Immature natural killer cell (primary cell): ENCODE measurements around the gene BRIP1. TPM values are rescaled to one million over a fixed set of nuclear protein-coding genes. Genes with fewer than 3 reads are reported as not detected.
A peak's percentile ranks its signal among the peaks of the same experiment; 100 is the strongest.
"Not testable (repeated sequence)": the region's sequence is repeated elsewhere in the genome, so short reads cannot be mapped to it uniquely, and the experiment has no call there.

Source experiments
- DNase-seq, 3 donors: peaks; one replicate each; pipeline ENCODE4 v3.0.0; 2022; ENCODE audit warnings: mixed read lengths in 1 of 3
- H3K27ac Mint-ChIP-seq, 6 donors: one replicate each; pipeline ENCODE4 v1.8.0; 2020; ENCODE audit warnings: mixed read lengths in 6 of 6, mild to moderate bottlenecking in 5 of 6, inconsistent platforms in 4 of 6, moderate library complexity in 3 of 6
- H3K27me3 Mint-ChIP-seq, 3 donors: one replicate each; pipeline ENCODE4 v1.8.0; 2020 to 2021; ENCODE audit warnings: low read depth in 3 of 3, mild to moderate bottlenecking in 3 of 3, mixed read lengths in 3 of 3, moderate library complexity in 3 of 3, inconsistent platforms in 1 of 3
- H3K36me3 Mint-ChIP-seq, 3 donors: one replicate each; pipeline ENCODE4 v1.8.0; 2020; ENCODE audit warnings: mixed read lengths in 3 of 3, inconsistent platforms in 2 of 3, mild to moderate bottlenecking in 2 of 3
- H3K4me1 Mint-ChIP-seq, 2 donors: one replicate each; pipeline ENCODE4 v1.8.0; 2020; ENCODE audit warnings: inconsistent platforms in 2 of 2, mild to moderate bottlenecking in 2 of 2, mixed read lengths in 2 of 2, moderate library complexity in 1 of 2
- H3K4me3 Mint-ChIP-seq, 5 donors: one replicate each; pipeline ENCODE4 v1.8.0; 2020; ENCODE audit warnings: mild to moderate bottlenecking in 5 of 5, mixed read lengths in 5 of 5, inconsistent platforms in 3 of 5, moderate library complexity in 3 of 5
- H3K9me3 Mint-ChIP-seq, 6 donors: one replicate each; pipeline ENCODE4 v1.8.0; 2020; ENCODE audit warnings: mild to moderate bottlenecking in 6 of 6, mixed read lengths in 6 of 6, inconsistent platforms in 4 of 6, moderate library complexity in 3 of 6
- polyA plus RNA-seq, 3 donors: library from polyadenylated mRNA; unstranded; fragments of 300-500 nt; fragmentation: Illumina TruSeq; gene quantifications; one replicate each; pipeline ENCODE4 v1.2.3, GENCODE V29; 2021

The BRIP1 gene
- polyA plus RNA-seq, 3 donors from 2014 or later: 0.68 to 2.4 (median 0.72) TPM

GRCh38 chr17:61670691-61671090, 192.6 kb downstream of the BRIP1 start:
- H3K4me3 Mint-ChIP-seq: no peak overlapping the region
- H3K4me1 Mint-ChIP-seq: no peaks in the 10 kb centered on the region
- H3K27me3 Mint-ChIP-seq: peaks cover 0 to 6% (median 4%) of the 10 kb centered on the region in 3 donors

DNA sequence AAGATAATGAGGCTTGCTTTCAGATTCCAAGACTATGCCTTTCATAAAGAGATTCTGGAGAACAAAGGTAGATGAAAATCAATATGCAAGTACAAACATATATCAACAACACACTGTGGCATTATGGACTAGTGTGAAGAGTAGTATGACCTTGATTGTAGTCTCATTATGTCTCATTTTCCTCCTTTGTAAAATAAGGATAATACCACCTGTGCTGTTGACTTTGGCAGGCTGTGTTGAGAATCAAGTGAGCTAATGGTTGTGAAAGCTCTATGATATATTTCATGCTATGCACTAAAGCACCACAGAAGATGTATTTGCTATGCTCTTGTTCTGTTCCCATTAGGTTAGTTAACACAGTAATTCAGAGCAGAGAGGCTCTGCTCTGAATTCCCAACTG, 193.8 kb downstream of the BRIP1 start:
- H3K27me3 Mint-ChIP-seq: peaks cover 0 to 7% (median 7%) of the 10 kb centered on the region in 3 donors
- peaks cover 0 to 5% (median 0%) of the 10 kb centered on the region in 6 donors for H3K9me3 Mint-ChIP-seq
- H3K4me3 Mint-ChIP-seq: no peak overlapping the region
- no peaks in the 10 kb centered on the region for H3K4me1 Mint-ChIP-seq
- no peaks in the 10 kb centered on the region for H3K36me3 Mint-ChIP-seq
- no peak for DNase-seq
- no peak overlapping the region for H3K27ac Mint-ChIP-seq

More at GRCh38 chr17:61670691-61671090, 192.6 kb downstream of the BRIP1 start:
- peaks cover 0 to 6% (median 0%) of the 10 kb centered on the region in 6 donors for H3K9me3 Mint-ChIP-seq
- DNase-seq: no peak
- no peak overlapping the region for H3K27ac Mint-ChIP-seq
- H3K36me3 Mint-ChIP-seq: no peaks in the 10 kb centered on the region

DNA sequence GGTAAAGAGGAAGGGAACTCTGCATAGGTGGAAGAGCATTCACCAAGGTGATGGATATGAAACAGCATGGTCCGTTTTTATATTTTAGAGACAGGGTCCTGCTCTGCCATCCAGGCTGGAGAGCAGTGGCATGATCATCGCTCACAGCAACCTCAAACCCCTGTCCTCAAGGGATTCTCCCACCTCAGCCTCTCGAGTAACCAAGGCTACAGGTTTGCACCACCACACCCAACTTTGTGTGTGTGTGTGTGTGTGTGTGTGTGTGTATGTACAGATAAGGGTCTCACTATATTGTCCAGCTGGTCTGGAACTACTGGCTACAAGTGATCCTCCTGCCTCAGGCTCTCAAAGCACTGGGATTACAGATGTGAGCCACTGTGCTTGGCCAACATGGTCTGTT, 194.8 kb downstream of the BRIP1 start:
- H3K4me1 Mint-ChIP-seq: no peaks in the 10 kb centered on the region
- no peak overlapping the region for H3K27ac Mint-ChIP-seq
- no peak for DNase-seq
- no peak overlapping the region for H3K4me3 Mint-ChIP-seq
- H3K27me3 Mint-ChIP-seq: peaks cover 1 to 10% (median 9%) of the 10 kb centered on the region in 3 donors
- H3K9me3 Mint-ChIP-seq: no peaks in the 10 kb centered on the region
- no peaks in the 10 kb centered on the region for H3K36me3 Mint-ChIP-seq

- not testable (repeated sequence) for DNase-seq, H3K9me3 Mint-ChIP-seq, H3K27me3 Mint-ChIP-seq, H3K4me1 Mint-ChIP-seq, H3K27ac Mint-ChIP-seq, H3K36me3 Mint-ChIP-seq, H3K4me3 Mint-ChIP-seq
These were observed 196.8 kb downstream of the BRIP1 start for GRCh38 chr17:61666406-61667088.

DNA sequence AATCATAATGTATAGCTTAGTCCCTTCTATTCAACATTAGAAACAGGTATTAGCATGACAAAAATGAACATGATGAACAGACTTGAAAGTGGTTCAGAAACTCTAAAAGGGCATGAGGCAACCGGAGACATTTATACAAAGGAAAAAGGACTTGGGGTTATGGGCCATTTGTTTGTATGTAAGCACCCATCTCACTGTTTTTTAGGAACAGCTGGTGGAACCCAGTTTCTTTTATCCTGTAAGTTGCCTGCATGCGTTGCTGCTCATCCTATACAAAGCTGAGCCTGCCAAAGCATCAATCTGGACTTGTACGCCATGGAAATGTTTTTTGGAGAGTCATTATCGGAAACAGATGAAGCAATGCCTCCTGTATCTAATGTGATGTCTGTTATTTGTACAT, 200.0 kb downstream of the BRIP1 start:
- H3K4me3 Mint-ChIP-seq: no peak overlapping the region
- no peak for DNase-seq
- H3K36me3 Mint-ChIP-seq: no peaks in the 10 kb centered on the region
- peaks cover 1 to 14% (median 6%) of the 10 kb centered on the region in 3 donors for H3K27me3 Mint-ChIP-seq
- no peaks in the 10 kb centered on the region for H3K9me3 Mint-ChIP-seq
- H3K4me1 Mint-ChIP-seq: no peaks in the 10 kb centered on the region
- no peak overlapping the region for H3K27ac Mint-ChIP-seq

- no peaks in the 10 kb centered on the region for H3K4me1 Mint-ChIP-seq
These were observed 200.6 kb downstream of the BRIP1 start for GRCh38 chr17:61662741-61663140.

GRCh38 chr17:61662186-61662585, 201.1 kb downstream of the BRIP1 start:
- Mint-ChIP-seq H3K4me3 (no peak overlapping the region), H3K27ac (no peak overlapping the region), H3K27me3 (peaks cover 1 to 14% (median 6%) of the 10 kb centered on the region in 3 donors), H3K36me3 (no peaks in the 10 kb centered on the region), H3K4me1 (no peaks in the 10 kb centered on the region), H3K9me3 (no peaks in the 10 kb centered on the region)
- no peak for DNase-seq

More at GRCh38 chr17:61662741-61663140, 200.6 kb downstream of the BRIP1 start:
- Mint-ChIP-seq H3K4me3 (no peak overlapping the region), H3K27ac (no peak overlapping the region), H3K36me3 (no peaks in the 10 kb centered on the region), H3K9me3 (no peaks in the 10 kb centered on the region), H3K27me3 (peaks cover 1 to 14% (median 6%) of the 10 kb centered on the region in 3 donors)
- no peak for DNase-seq

DNA sequence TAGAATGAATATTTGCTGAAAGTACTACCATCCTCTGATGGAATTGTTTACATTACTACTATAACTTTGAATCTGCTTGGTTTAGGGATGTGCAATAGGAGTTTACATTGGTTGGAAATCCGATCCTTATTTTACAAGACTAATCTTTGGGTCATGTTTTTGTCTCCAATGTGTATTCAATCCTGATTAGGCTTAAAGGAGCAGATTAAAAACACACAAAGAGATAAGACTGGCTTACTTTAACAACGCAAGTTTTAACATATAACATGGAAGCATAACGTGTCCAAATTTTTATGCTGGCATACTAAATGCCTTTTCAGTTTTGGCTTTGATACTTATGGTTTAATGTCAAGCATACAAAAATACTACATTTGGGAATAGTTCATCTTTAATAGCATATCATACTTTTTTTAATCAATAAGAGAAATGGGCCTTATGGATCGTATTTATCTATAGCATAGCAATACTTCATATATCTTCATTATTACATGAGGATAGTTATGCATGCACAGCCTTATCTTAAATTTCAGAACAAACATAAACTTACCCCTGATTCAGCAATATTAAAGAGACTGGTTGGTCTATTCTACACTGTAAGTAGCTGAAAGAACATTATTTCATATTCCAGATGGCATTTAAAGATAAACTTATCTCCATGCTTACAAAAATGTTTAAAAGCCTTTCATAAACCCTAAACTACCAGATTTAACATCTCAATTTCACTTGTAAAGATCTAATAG, 202.4 kb downstream of the BRIP1 start:
- Mint-ChIP-seq H3K27me3 (peaks cover 1 to 14% (median 4%) of the 10 kb centered on the region in 3 donors), H3K9me3 (no peaks in the 10 kb centered on the region), H3K4me3 (no peak overlapping the region), H3K36me3 (no peaks in the 10 kb centered on the region), H3K27ac (no peak overlapping the region), H3K4me1 (no peaks in the 10 kb centered on the region)
- DNase-seq: no peak

DNA sequence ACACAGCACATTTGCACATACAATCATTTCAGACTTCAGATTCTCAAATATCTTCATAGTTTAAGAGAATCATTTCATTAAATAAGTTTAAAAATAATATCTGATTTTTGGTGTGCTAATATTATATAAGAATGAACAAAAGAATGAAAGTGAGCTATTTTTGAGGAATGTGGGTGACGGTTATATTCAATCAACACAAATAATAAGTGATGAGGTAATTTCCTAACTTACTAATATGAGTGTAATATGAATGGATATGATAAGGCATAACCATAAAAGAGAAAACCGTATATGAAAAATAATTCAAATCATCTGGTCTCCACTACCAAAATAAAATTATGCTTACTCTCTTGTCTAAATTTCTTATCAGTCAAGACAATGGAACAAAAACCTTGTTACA, 203.9 kb downstream of the BRIP1 start:
- Mint-ChIP-seq H3K27me3 (peaks cover 1 to 10% (median 2%) of the 10 kb centered on the region in 3 donors), H3K4me1 (no peaks in the 10 kb centered on the region), H3K9me3 (no peaks in the 10 kb centered on the region), H3K4me3 (no peak overlapping the region), H3K27ac (no peak overlapping the region), H3K36me3 (no peaks in the 10 kb centered on the region)
- DNase-seq: no peak

DNA sequence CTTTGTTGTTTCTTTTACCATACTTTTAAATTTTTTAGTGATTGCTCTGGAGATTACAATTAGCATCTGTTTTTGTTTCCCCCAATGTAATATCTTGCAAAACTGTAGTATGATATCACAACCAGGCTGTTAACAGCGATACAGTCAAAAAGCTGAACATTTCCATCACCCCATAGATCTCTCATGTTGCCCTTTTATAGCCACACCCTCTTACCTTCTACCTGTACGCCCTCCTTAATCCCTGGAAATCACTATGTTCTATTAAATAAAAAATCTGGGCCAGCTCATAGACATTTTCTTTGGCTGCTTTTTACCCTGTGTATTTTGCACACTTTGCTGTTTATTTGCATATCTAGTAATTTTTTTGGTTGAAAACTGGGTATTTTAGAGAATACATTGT, 205.1 kb downstream of the BRIP1 start:
- DNase-seq: no peak
- Mint-ChIP-seq H3K4me1 (no peaks in the 10 kb centered on the region), H3K4me3 (no peak overlapping the region), H3K27ac (no peak overlapping the region), H3K27me3 (peaks cover 0 to 6% (median 3%) of the 10 kb centered on the region in 3 donors), H3K36me3 (no peaks in the 10 kb centered on the region), H3K9me3 (no peaks in the 10 kb centered on the region)

GRCh38 chr17:61657338-61657737, 206.0 kb downstream of the BRIP1 start:
- H3K9me3 Mint-ChIP-seq: peaks cover 0 to 4% (median 0%) of the 10 kb centered on the region in 6 donors
- DNase-seq: no peak
- no peak overlapping the region for H3K4me3 Mint-ChIP-seq
- no peak overlapping the region for H3K27ac Mint-ChIP-seq
- H3K27me3 Mint-ChIP-seq: peaks cover 0 to 5% (median 4%) of the 10 kb centered on the region in 3 donors
- no peaks in the 10 kb centered on the region for H3K36me3 Mint-ChIP-seq
- no peaks in the 10 kb centered on the region for H3K4me1 Mint-ChIP-seq

GRCh38 chr17:61656721-61657217, 206.6 kb downstream of the BRIP1 start:
- no peak overlapping the region for H3K4me3 Mint-ChIP-seq
- peaks cover 0 to 6% (median 5%) of the 10 kb centered on the region in 3 donors for H3K27me3 Mint-ChIP-seq
- DNase-seq: no peak
- H3K36me3 Mint-ChIP-seq: no peaks in the 10 kb centered on the region
- H3K4me1 Mint-ChIP-seq: no peaks in the 10 kb centered on the region
- peaks cover 0 to 4% (median 0%) of the 10 kb centered on the region in 6 donors for H3K9me3 Mint-ChIP-seq
- peak overlapping the region in 1 of 6 donors; percentile 31 for H3K27ac Mint-ChIP-seq

GRCh38 chr17:61650749-61651148, 212.6 kb downstream of the BRIP1 start:
- Mint-ChIP-seq H3K36me3 (peaks cover 0 to 6% (median 0%) of the 10 kb centered on the region in 3 donors), H3K27ac (no peak overlapping the region), H3K9me3 (peaks cover 0 to 9% (median 5%) of the 10 kb centered on the region in 6 donors), H3K4me3 (no peak overlapping the region), H3K27me3 (peaks cover 3 to 14% (median 7%) of the 10 kb centered on the region in 3 donors), H3K4me1 (no peaks in the 10 kb centered on the region)
- DNase-seq: no peak

- no peak for DNase-seq
- Mint-ChIP-seq H3K36me3 (peaks cover 0 to 6% (median 0%) of the 10 kb centered on the region in 3 donors), H3K4me3 (no peak overlapping the region), H3K9me3 (peaks cover 0 to 9% (median 5%) of the 10 kb centered on the region in 6 donors), H3K27ac (no peak overlapping the region), H3K4me1 (no peaks in the 10 kb centered on the region), H3K27me3 (peaks cover 8 to 14% (median 8%) of the 10 kb centered on the region in 3 donors)
These were observed 214.7 kb downstream of the BRIP1 start for GRCh38 chr17:61648587-61648986.
